NCI-H446 treated with DMSO at 0.1 percent for 48 hours (cell line): Measurements from ENCODE around the gene FBXL20.
"Not testable (repeated sequence)": the region's sequence is repeated elsewhere in the genome, so short reads cannot be mapped to it uniquely, and the experiment has no call there.

Experiments
- DNase-seq: peaks from one replicate; lab custom pipeline; 2025; lab: John Stamatoyannopoulos, UW

Gene FBXL20

DNA sequence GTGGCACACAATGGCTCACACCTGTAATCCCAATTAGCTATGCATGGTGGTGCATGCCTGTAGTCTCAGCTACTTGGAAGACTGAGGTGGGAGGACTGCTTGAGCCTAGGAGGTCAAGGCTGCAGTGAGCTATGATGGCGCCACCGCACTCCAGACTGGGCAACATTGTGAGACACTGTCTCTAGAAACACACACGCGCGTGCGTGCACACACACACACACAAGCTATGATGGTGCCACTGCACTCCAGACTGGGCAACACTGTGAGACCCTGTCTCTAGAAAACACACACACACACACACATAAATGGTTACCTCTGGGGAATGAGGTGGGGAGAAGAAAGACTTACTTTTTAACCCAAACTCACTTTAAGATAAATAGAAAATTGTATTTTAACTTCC lies 16.4 kb downstream of the FBXL20 start:
- DNase-seq = no peak

DNA sequence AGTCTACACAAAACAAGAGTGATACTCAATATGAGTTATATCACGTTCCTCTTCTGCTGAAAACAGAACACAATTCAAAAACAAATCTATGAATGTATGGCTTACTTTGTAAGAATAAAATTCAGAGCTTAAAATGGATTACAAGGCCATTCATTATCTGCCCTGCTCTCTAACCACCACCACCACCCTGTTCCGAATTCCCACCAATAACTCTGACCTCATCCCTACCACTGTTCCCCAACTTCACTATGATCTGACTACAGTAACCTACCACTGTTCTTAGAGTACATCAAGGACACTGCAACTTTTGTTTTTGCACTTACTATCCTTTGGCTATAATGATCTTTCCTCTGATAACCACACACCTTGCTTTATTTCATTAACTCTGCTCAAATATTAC lies 21.3 kb downstream of the FBXL20 start:
- DNase-seq = no peak

DNA sequence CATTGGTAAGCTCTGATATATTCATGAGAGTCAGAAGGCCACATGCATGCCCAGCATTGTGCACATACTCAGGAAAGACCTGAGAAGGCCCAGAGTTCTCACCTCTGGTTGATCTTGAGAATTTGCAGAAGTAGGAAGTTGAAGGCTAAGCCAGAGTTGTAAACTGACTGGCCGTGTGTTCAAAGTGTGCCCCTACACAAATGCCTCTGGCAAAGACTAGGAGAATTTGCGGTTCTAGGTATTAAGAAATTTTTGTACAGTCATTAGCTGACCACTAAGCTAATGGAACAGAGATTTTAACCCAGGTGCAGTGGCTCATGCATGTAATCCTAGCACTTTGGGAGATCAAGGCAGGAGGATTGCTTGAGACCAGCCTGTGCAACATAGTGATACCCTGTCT lies 25.0 kb downstream of the FBXL20 start:
- DNase-seq = no peak

DNA sequence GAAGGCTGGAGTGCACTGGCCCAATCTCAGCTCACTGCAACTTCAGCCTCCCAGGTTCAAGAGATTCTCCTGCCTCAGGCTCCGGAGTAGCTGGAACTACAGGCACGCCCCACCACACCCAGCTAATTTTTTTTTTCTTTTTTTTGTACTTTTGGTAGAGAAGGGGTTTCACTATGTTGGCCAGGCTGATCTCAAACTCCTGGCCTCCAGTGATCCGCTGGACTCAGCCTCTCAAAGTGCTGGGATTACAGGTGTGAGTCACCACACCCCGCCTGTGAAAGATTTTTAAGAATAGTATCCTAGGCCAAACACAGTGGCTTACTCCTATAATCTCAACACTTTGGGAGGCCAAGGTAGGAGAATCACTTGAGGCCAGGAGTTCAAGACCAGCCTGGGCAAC lies 33.6 kb downstream of the FBXL20 start:
- DNase-seq = not testable (repeated sequence)

DNA sequence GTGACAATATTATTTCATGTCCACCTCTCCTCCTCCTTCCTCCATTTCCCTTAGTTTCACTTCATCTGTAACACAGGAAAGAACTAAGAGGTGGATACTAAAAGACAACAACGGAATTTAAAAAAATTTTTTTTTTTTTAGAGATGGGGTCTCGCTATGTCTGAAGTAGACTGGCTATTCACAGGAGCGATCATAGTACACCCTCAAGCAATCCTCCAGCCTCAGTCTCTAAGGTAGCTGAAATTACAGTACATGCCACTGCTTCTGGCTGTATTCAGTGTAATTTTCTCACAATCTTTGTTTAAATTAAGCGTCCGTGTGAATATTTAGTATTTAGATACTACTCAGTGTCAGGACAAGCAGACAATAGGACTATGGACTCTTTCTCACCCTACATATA lies 35.6 kb downstream of the FBXL20 start:
- no peak for DNase-seq

DNA sequence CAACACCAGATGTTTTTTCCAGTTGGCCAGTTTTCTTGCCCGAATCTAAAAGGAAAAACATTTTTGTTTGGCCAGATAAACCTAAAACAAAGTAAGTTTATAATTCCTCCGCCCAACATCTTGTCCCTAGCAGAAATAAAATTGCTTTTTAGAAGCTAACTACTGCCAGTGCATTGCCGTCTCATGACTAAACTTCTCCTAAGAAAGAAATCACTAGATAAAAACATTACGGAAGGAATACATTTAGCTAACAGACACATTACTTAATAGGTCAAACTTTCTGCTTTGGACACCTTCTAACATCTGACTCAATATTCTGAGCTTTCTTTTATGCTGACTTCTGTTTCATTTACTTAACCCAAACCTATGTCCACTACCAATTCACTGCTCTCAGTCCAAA lies 36.2 kb downstream of the FBXL20 start:
- DNase-seq = no peak

DNA sequence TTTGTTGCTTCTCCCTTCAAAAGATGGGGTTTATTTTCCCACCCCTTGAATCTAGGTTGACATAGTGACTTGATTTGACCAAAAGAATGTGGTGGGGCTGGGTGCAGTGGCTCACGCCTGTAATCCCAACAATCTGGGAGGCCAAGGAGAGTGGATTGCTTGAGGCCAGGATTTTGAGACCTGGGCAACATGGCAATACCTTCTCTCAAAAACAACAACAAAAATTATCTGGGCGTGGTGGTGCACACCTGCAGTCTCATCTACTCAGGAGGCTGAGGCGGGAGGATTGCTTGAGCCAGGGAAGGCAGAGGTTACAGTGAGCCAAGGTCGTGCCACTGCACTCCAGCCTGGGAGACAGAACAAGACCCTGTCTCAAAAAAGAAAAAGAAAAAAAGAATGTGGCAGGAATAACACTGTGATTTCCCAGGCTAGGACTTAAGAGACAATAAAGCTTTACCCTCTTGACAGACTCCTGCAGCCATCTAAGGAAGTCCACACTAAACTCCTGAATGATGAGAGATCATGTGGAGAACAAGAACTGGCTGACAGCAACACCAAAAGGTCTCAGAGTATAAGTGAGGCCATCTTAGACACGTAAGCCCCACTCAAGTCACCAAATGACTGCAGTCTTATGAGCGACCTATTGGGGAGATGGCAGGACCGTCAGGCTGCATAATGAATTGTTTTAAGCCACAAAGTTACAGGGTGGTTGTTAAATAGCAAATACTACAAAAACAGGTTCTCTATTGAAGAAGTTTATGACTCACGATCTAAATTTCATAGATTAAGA lies 37.0 kb downstream of the FBXL20 start:
- DNase-seq = no peak

DNA sequence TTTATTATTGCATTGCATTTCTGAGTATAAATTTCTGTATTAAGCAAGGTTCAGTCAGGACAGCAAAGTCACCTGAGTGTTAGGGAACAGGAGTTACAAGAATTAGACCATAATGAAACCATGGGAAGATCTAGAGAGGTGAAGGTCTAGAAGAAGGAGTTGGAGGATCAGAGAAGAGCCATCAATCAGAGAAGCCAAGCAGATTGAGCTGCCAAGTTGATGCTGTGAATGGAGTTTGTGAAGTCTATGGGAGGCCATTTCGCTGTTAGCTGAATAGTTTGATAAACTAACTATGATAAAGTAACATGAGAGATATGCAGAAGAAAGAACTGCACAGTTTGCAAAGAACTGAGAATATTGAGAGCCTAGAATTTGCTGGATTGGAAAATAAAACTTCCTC lies 40.4 kb downstream of the FBXL20 start:
- DNase-seq = no peak

DNA sequence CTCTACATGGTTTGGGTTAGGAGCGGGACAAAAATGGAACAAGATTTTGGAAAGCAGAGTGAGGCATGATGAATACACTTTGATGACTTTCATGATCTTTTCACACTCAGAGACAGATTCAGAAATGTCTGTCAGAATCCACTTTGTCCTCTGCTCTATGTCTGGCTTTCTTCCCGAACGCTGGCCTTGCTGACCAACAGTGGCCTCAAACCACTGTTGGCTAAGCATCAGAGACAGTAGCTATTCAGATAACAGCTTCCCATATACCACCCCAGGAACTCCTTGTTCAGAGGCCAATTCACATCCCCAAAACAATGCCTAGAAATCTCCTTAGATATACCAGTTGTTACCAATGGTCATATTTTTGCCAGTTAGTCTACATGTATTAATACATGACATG lies 40.9 kb downstream of the FBXL20 start:
- DNase-seq = no peak

DNA sequence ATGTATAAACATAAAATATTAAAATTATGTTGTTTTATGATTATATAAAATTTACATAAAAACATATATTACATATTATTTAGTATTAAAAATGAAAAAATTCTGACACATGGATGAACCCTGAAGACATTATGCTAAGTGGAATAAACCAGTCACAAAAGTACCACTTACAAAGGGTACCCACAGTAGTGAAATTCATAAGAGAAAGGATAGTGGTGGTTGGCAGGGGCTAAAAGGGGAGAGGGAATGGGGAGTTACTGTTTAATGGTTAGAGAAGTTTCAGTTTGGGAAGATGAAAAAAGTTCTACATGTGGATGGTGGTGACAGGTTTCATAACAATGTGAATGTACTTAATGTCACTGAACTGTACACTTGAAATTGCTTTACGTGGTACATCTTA lies 41.4 kb downstream of the FBXL20 start:
- DNase-seq = no peak

DNA sequence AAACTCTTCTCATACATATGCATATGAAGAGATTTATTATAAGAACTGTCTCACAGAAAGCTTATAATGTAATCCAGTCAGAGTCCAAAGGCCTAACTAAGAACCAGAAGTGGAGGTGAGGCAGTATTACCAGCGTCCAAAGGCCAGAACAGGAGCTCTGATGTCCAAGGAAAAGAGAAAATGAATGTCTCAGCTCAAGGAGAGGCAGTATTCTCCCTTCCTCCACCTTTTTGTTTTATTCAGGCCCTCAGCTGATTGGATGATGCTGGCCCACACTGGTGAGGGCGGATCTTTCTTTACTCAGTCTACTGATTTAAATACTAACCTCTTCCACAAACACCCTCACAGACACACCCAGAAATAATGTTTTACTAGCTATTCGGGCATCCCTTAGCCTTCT lies 43.4 kb downstream of the FBXL20 start:
- DNase-seq = no peak

DNA sequence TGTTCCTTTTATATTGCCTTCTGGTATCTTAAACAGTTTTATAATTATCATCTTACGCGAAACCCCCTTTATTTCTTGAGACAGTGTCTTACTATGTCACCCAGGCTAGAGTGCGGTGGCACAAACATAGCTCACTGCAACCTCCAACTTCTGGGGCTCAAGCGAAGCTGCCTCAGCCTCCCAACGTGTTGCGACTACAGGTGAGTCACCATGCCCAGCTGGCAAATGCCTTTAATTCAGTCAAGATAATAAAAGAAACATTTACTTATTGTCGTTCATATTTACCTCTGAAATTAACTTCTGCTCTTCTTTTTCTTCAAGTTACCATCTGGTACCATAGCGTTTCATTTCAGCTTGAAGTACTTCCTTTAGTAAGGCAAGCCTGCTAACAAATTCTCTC lies 43.9 kb downstream of the FBXL20 start:
- DNase-seq = no peak

DNA sequence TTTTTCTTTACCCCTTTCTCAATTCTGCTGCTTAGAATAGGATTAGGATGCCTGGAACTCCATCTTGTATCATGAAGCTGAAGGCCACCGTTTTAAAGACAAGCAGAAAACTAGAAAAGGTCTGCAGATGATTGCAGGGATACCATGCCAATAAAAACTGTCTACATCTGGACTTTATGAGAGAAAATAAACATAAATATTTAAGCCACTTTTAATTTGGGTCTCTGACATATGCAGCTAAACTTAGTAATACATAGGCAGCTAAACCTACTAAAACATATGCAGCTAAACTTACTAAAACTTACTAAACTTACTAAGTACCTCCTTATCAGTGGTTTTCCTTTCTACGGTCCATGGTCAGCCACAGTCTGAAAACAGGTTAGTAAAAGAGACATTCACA lies 48.4 kb downstream of the FBXL20 start:
- no peak for DNase-seq

DNA sequence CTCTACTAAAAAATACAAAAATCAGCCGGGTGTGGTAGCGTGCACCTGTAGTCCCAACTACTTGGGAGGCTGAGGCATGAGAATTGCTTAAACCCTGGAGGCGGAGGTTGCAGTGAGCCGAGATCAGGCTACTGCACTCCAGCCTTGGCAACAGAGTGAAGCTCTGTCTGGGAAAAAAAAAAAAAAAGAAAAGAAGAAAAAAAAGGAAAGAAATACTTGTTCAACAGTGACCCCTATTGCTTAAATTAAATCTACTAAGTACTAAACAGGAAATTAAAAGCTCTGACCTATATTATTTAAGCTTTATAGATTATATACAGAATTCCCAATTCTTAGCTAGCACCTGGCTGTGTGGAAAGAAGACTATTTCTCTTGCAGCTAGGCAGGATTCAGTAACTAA lies 48.9 kb downstream of the FBXL20 start:
- no peak for DNase-seq

DNA sequence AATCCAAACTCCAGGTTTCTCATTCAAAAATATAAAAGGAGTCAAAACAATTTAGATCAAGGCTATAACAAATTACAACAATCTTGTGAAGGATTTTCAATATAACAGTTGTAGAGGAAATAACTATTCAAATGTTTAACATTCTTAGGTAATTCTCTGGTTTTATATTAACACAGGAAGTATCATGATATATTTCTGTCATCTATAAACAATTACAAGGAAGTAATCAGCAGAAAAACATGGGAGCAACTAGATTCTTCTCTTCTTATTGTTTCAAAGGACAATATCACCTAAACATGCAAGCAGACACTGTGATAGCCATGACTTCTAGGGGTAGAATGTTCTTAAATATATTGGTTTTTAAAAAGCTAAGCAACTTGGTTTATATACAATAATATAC lies 49.9 kb downstream of the FBXL20 start:
- DNase-seq = no peak

DNA sequence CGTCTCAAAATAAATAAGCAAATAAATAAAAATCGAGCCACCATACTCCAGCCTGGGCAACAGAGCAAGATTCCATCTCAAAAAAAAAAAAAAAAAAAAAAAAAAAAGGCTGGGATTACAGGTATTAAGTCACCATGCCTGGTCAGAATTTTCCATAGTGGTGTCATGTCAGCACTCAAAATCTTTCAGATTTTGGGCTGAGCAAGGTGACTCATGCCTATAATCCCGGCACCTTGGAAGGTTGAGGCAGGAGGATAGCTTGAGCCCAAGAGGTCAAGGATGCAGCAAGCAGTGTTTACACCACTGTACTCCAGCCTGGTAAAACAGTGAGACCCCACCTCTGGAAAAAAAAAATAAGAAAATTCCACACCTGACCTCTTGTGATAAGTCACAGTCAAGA lies 52.2 kb downstream of the FBXL20 start:
- DNase-seq = no peak

DNA sequence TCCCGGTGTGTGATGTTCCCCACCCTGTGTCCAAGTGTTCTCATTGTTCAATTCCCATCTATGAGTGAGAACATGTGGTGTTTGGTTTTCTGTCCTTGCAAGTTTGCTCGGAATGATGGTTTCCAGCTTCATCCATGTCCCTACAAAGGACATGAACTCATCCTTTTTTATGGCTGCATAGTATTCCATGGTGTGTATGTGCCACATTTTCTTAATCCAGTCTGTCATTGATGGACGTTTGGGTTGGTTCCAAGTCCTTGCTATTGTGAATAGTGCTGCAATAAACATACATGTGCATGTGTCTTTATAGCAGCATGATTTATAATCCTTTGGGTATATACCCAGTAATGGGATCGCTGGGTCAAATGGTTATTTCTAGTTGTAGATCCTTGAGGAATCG lies 54.6 kb downstream of the FBXL20 start:
- DNase-seq = not testable (repeated sequence)

DNA sequence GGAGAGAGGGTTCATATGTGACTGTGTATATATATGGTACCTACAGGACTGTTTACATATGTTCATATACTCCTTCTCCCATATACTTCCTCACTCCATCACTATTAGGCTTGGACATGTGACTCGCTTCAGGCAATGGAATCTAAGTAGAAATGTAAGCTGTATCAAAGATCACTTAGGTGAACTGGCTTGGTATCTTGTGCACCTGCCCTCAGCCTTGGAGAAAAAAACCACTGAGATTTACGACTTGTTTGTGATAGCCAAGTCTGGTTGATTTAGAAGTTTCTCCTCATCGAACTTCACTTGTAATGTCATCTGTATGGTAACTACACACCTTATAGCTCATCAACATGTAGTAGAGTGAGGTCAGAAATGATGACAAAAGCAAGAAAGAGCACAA lies 59.9 kb downstream of the FBXL20 start:
- no peak for DNase-seq

DNA sequence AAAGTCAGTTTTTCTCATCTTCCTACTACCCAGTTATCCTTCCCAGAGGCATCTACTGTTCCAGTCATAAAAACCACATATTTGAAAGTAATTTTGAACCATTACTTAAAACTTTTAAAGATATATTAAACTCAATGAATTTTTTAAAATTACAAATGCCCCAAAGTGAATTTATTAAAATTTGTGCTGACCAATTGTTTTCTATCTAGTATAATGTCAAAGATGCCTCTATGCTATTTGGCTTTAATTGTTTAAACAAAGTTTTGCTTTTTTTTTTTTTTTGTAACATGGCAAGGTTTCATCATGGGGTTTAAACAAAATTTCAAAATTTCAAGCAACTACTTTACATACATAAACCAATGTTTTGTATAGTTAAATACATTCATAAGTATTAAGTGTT lies 60.7 kb downstream of the FBXL20 start:
- DNase-seq = no peak

DNA sequence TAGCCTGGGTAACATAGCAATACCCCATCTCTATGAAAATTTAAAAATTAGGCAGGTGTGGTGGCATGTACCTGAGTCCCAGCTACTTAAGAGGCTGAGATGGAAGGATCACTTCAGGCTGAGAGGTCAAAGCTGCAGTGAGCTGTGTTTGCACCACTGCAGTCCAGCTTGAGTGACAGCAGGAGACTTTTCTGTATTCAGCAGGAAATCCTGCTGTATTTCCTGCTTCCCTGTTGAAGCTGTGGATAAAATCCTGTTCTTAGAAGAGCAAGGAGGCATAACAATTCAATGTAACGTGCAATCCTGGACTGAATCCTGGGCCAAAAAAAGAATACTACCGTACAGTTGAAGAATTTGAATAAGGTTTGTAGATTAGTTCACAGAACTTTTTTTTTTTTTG lies 62.2 kb downstream of the FBXL20 start:
- DNase-seq = no peak

DNA sequence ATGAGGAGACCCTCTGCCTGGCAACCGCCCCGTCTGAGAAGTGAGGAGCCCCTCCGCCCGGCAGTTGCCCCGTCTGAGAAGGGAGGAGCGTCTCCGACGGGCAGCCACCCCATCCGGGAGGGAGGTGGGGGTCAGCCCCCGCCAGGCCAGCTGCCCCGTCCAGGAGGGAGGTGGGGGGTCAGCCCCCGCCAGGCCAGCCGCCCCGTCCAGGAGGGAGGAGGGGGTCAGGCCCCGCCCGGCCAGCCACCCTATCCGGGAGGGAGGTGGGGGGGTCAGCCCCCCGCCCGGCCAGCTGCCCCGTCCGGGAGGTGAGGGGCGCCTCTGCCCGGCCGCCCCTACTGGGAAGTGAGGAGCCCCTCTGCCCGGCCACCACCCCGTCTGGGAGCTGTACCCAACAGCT lies 63.8 kb downstream of the FBXL20 start:
- DNase-seq = not testable (repeated sequence)

DNA sequence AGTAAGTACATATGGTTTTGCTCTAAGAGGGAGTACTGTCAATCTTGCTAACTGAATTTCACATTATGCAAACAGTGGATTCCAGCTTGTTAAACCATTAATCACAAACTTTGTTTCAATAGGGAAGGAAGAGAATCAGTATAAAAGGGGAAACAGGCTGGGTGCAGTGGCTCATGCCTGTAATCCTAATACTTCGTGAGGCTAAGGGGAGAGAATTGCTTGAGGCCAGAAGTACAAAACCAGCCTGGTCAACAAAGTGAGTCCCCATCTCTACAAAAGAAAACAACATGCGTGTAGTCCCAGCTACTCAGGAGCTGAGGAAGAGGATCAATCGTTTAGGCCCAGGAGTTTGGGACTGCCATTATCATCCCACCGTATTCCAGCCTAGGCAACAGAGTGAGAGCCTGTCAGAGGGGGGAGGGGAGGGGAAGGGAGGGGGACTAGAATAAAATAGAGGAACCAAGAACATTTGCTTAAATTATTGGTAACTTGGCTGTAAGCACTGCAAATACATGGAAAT lies 65.7 kb downstream of the FBXL20 start:
- DNase-seq = no peak

DNA sequence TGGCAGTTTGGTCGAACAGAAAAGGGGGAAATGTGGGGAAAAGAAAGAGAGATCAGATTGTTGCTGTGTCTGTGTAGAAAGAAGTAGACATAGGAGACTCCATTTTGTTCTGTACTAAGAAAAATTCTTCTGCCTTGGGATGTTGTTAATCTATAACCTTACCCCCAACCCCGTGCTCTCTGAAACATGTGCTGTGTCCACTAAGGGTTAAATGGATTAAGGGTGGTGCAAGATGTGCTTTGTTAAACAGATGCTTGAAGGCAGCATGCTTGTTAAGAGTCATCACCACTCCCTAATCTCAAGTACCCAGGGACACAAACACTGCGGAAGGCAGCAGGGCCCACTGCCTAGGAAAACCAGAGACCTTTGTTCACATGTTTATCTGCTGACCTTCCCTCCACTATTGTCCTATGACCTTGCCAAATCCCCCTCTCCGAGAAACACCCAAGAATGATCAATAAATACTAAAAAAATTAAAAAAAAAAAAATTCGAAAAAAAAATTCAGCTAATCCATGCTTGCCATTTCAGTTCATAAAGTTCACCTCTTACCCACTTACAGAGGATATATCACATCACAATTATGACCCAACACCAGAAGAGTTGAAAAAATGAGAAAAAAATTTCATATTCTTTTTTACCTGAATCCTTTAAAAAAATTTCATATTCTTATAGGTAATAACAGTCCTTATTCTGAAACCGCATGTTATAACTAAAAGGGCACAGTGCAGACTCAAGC lies 67.2 kb downstream of the FBXL20 start:
- not testable (repeated sequence) for DNase-seq

DNA sequence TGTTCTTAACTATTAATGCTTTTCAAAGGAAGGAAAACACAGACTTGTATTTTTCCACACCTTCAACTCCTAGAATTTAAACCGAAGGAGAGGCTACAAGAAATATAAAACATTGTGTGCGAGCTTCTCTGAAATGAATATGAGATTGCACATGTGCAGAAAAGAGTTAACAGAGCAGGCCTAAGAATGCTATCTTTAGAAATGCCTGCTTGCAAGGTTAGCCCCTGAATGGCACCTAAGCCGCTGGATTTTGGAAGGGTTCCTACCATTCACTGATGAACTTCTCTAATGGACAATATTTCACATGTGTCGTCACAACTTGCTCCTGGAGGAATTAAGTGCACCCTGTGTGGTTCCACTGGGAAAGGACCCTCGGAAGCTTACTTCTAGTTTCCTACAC lies 69.3 kb downstream of the FBXL20 start:
- no peak for DNase-seq
